B cell (primary cell): ENCODE measurements around the gene MTHFD1L. TPM values are rescaled to one million over a fixed set of nuclear protein-coding genes. Genes with fewer than 3 reads are reported as not detected.

Source experiments
- ATAC-seq: fragments of 200-7000 bp; cut with Tn5 transposase; one replicate; pipeline ENCODE4 v1.10.0; 2021; ENCODE audit warnings: low read depth, mild to moderate bottlenecking, moderate number of reproducible peaks, moderate library complexity
- CTCF ChIA-PET: fragments of 350-600 bp; sonication (Branson Sonifier 250); formaldehyde crosslinking; loops from one replicate; lab custom pipeline; 2021; ENCODE audit warnings: antibody characterized with exemption, inconsistent platforms; lab: Charles Lee
- POLR2A ChIA-PET: fragments of 350-600 bp; sonication (Branson Sonifier 250); formaldehyde crosslinking; loops from one replicate; lab custom pipeline; 2021; ENCODE audit warnings: antibody characterized with exemption; lab: Charles Lee
- DNase-seq: peaks from one replicate; pipeline ENCODE4 v3.0.0; 2013
- H2AFZ ChIP-seq: 2 replicates; pipeline ENCODE4 v1.6.1; 2012; ENCODE audit warnings: mild to moderate bottlenecking, low read depth, low read length; ENCODE audit not compliant: insufficient read depth, poor library complexity, severe bottlenecking
- H3K27ac ChIP-seq, 2 donors: 1 replicate in 1 of 2; 2 replicates in 1 of 2; pipeline ENCODE4 v1.5.1; 2012 to 2013; ENCODE audit warnings: low read length in 2 of 2, mild to moderate bottlenecking in 2 of 2, moderate library complexity in 1 of 2
- H3K27me3 ChIP-seq, 4 experiments: fragments of 200-600 bp in 1 of 4; sonication (generic) in 1 of 4; replicated peaks in 1 of 4; 1 replicate in 2 of 4; 2 replicates in 2 of 4; pipeline versions ENCODE4 v1.6.1 to v1.7.0; 2013 to 2016; ENCODE audit warnings: low read length in 3 of 4, mild to moderate bottlenecking in 2 of 4, mixed read lengths in 1 of 4, moderate library complexity in 1 of 4; ENCODE audit not compliant: insufficient read depth in 4 of 4, control insufficient read depth in 3 of 4; ENCODE audit errors: control extremely low read depth in 1 of 4
- H3K36me3 ChIP-seq, 2 experiments: replicated peaks in 1 of 2; 1 replicate in 1 of 2; 2 replicates in 1 of 2; pipeline versions ENCODE4 v1.6.1 to v1.7.1; 2013; ENCODE audit warnings: low read length in 1 of 2; ENCODE audit not compliant: insufficient read depth in 2 of 2, control insufficient read depth in 1 of 2; ENCODE audit errors: control extremely low read depth in 1 of 2, extremely low read depth in 1 of 2
- H3K4me1 ChIP-seq, 2 donors: fragments of 200-600 bp in 1 of 2; sonication (generic) in 1 of 2; 1 replicate in 1 of 2; 2 replicates in 1 of 2; pipeline versions ENCODE4 v1.5.1 to v1.6.1; 2013 to 2017; ENCODE audit warnings: low read length in 2 of 2; ENCODE audit not compliant: control insufficient read depth in 2 of 2, insufficient read depth in 2 of 2
- H3K4me2 ChIP-seq: replicated peaks from 2 replicates; pipeline ENCODE3; 2012; ENCODE audit warnings: mild to moderate bottlenecking, low read depth, low read length; ENCODE audit not compliant: poor library complexity, severe bottlenecking
- H3K4me3 ChIP-seq, 5 experiments: fragments of 200-600 bp in 1 of 5; sonication (generic) in 1 of 5; 1 replicate in 3 of 5; 2 replicates in 2 of 5; pipeline versions ENCODE4 v1.5.1 to v1.7.0; 2011 to 2016; ENCODE audit warnings: low read length in 4 of 5, mild to moderate bottlenecking in 4 of 5, low read depth in 2 of 5, control low read depth in 1 of 5, moderate library complexity in 1 of 5; ENCODE audit not compliant: insufficient read depth in 1 of 5; ENCODE audit errors: control extremely low read depth in 1 of 5, extremely low read depth in 1 of 5
- H3K79me2 ChIP-seq: fragments of 200-600 bp; sonication (generic); one replicate; pipeline ENCODE4 v1.6.0; 2016; ENCODE audit warnings: low read length; ENCODE audit not compliant: control insufficient read depth, insufficient read depth
- H3K9ac ChIP-seq: fragments of 200-600 bp; sonication (generic); 2 replicates; pipeline ENCODE4 v1.6.1; 2017; ENCODE audit warnings: mild to moderate bottlenecking, low read length, moderate library complexity
- H3K9me3 ChIP-seq, 3 donors: one replicate each; pipeline versions ENCODE4 v1.6.1 to v1.7.1; 2013; ENCODE audit warnings: low read length in 2 of 3; ENCODE audit not compliant: control insufficient read depth in 2 of 3, insufficient read depth in 1 of 3; ENCODE audit errors: control extremely low read depth in 1 of 3
- H4K20me1 ChIP-seq: 2 replicates; pipeline ENCODE4 v1.6.0; 2012; ENCODE audit warnings: mild to moderate bottlenecking, low read length; ENCODE audit not compliant: insufficient read depth, control insufficient read depth, poor library complexity, severe bottlenecking
- H3K27ac Mint-ChIP-seq: one replicate; pipeline ENCODE4 v1.8.0; 2021; ENCODE audit warnings: mixed read lengths
- H3K27me3 Mint-ChIP-seq: one replicate; pipeline ENCODE4 v1.8.0; 2021; ENCODE audit warnings: mixed read lengths
- H3K4me1 Mint-ChIP-seq: one replicate; pipeline ENCODE4 v1.8.0; 2021; ENCODE audit warnings: mixed read lengths
- H3K4me3 Mint-ChIP-seq: one replicate; pipeline ENCODE4 v1.8.0; 2021; ENCODE audit warnings: mixed read lengths
- H3K9me3 Mint-ChIP-seq: one replicate; pipeline ENCODE4 v1.8.0; 2022; ENCODE audit warnings: mixed read lengths; ENCODE audit not compliant: insufficient read depth
- EZH2 ChIP-seq: IDR thresholded peaks from 2 replicates; pipeline ENCODE4 v1.6.1; 2012; ENCODE audit warnings: borderline replicate concordance, low read depth, mild to moderate bottlenecking, moderate library complexity, low read length; ENCODE audit not compliant: insufficient read depth, poor library complexity, severe bottlenecking
- WGBS: methylation state at CpG from one replicate; pipeline ENCODE4 v1.1.5; 2013; ENCODE audit warnings: missing lambda C conversion rate; ENCODE audit not compliant: insufficient coverage; 5-methylcytosine and 5-hydroxymethylcytosine counted together
- intact Hi-C: fragments of 100-400 bp; cut with micrococcal nuclease; formaldehyde crosslinking; loops from one replicate; pipeline ENCODE4 v1.10.0; 2022
- polyA plus RNA-seq: library from polyadenylated mRNA; depleted of rRNA; stranded (reverse); fragments of >200 nt; gene quantifications from 2 replicates; pipeline ENCODE4 v1.2.3, GENCODE V29; 2012
- total RNA-seq, 2 donors: library from RNA; stranded (reverse); fragments of 120-200 nt in 1 of 2; gene quantifications; 1 replicate in 1 of 2; 2 replicates in 1 of 2; pipeline versions ENCODE4 v1.2.3 to v1.2.4, GENCODE V29; 2013 to 2022
- TF ChIP-seq, protein P1 (sequence below): fragments of 200-600 bp; IDR thresholded peaks from one replicate; pipeline ENCODE4 v1.8.0; 2022; ENCODE audit warnings: antibody characterized with exemption, mild to moderate bottlenecking

The MTHFD1L gene
- total and polyA plus RNA-seq, 2 donors (not counting 1 experiment from before 2014, with no cell fraction given) = 2.9 to 16.1 TPM

DNA sequence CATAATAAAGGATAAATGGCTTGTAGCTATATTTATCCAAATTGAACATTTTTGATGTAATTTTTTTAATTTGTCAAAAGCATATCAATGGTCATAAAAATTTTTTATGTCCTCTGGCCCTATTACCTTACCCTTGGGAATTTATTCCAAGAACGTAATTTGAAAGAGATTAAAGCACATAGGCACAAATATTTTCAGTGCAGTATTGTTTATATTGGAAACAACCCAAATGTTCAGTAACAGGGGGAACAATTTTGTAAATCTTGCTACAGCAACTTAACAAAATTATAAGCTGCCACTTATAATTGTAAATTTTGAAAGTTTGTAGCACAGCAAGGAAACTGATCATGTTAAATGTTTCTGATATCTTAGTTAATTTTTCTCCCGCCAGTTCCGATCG, 142.4 kb downstream of the MTHFD1L start:
- Histone ChIP-seq H2AFZ (no peak overlapping the region), H3K9ac (no peak overlapping the region), H4K20me1 (no peaks in the 10 kb centered on the region), H3K27me3 (no peaks in the 10 kb centered on the region), H3K9me3 (no peaks in the 10 kb centered on the region), H3K79me2 (no peaks in the 10 kb centered on the region), H3K27ac (no peak overlapping the region), H3K4me1 (no peaks in the 10 kb centered on the region), H3K4me2 (no peak overlapping the region), H3K36me3 (no peaks in the 10 kb centered on the region), H3K4me3 (no peak overlapping the region)
- ATAC-seq (no peak), DNase-seq (no peak)
- Mint-ChIP-seq H3K4me1 (no peaks in the 10 kb centered on the region), H3K27me3 (no peaks in the 10 kb centered on the region), H3K9me3 (no peaks in the 10 kb centered on the region), H3K27ac (no peak overlapping the region), H3K4me3 (no peak overlapping the region)
- POLR2A ChIA-PET = no interaction called here
- no CpG with 5 or more reads among the region's 4 CpGs for WGBS
- intact Hi-C loops = no loop called here
- CTCF ChIA-PET = no interaction called here
- TF ChIP-seq EZH2 = no peak
- TF ChIP-seq, protein P1, sequence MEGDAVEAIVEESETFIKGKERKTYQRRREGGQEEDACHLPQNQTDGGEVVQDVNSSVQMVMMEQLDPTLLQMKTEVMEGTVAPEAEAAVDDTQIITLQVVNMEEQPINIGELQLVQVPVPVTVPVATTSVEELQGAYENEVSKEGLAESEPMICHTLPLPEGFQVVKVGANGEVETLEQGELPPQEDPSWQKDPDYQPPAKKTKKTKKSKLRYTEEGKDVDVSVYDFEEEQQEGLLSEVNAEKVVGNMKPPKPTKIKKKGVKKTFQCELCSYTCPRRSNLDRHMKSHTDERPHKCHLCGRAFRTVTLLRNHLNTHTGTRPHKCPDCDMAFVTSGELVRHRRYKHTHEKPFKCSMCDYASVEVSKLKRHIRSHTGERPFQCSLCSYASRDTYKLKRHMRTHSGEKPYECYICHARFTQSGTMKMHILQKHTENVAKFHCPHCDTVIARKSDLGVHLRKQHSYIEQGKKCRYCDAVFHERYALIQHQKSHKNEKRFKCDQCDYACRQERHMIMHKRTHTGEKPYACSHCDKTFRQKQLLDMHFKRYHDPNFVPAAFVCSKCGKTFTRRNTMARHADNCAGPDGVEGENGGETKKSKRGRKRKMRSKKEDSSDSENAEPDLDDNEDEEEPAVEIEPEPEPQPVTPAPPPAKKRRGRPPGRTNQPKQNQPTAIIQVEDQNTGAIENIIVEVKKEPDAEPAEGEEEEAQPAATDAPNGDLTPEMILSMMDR = no peak

DNA sequence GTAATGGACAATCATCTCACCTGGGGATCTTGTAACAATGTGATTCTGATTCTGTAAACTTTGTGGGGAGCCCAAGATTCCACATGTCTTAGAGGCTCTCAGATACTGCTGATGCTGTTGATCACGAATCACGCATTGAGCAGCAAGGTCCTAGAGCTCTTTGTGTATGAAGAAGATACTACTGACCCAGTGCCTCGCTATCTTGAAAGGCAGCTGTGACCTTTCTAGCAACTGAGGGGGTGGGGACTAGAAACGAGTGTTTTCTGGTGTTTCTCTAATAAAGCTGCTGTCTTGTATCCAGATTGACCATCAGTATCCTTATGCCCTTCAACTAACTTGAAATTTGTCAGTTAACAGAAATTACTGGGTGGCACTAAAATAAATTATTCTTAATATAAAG, 142.9 kb downstream of the MTHFD1L start:
- H3K36me3 ChIP-seq = no peaks in the 10 kb centered on the region
- CTCF ChIA-PET = no interaction called here

More for the DNA sequence above, 142.9 kb downstream of the MTHFD1L start:
- no peak overlapping the region for H3K4me2 ChIP-seq
- TF ChIP-seq, protein P1 = no peak
- no peak for TF ChIP-seq EZH2
- Mint-ChIP-seq H3K4me3 (no peak overlapping the region), H3K27ac (no peak overlapping the region), H3K9me3 (no peaks in the 10 kb centered on the region), H3K4me1 (no peaks in the 10 kb centered on the region), H3K27me3 (no peaks in the 10 kb centered on the region)
- no peaks in the 10 kb centered on the region for H4K20me1 ChIP-seq
- no peak overlapping the region for H3K9ac ChIP-seq
- 100% methylated on average over 3 of the region's 4 CpGs for WGBS
- no peak for DNase-seq
- no peaks in the 10 kb centered on the region for H3K4me1 ChIP-seq
- POLR2A ChIA-PET = no interaction called here
- no peak overlapping the region for H3K4me3 ChIP-seq
- H3K27me3 ChIP-seq = no peaks in the 10 kb centered on the region
- no peak overlapping the region for H2AFZ ChIP-seq
- H3K27ac ChIP-seq = no peak overlapping the region
- intact Hi-C loops = no loop called here
- ATAC-seq = no peak
- H3K9me3 ChIP-seq = no peaks in the 10 kb centered on the region
- H3K79me2 ChIP-seq = no peaks in the 10 kb centered on the region
